Measurements from ENCODE around the gene CPLANE2.
"Not testable (repeated sequence)": the region's sequence is repeated elsewhere in the genome, so short reads cannot be mapped to it uniquely, and the experiment has no call there.

Gene CPLANE2

DNA sequence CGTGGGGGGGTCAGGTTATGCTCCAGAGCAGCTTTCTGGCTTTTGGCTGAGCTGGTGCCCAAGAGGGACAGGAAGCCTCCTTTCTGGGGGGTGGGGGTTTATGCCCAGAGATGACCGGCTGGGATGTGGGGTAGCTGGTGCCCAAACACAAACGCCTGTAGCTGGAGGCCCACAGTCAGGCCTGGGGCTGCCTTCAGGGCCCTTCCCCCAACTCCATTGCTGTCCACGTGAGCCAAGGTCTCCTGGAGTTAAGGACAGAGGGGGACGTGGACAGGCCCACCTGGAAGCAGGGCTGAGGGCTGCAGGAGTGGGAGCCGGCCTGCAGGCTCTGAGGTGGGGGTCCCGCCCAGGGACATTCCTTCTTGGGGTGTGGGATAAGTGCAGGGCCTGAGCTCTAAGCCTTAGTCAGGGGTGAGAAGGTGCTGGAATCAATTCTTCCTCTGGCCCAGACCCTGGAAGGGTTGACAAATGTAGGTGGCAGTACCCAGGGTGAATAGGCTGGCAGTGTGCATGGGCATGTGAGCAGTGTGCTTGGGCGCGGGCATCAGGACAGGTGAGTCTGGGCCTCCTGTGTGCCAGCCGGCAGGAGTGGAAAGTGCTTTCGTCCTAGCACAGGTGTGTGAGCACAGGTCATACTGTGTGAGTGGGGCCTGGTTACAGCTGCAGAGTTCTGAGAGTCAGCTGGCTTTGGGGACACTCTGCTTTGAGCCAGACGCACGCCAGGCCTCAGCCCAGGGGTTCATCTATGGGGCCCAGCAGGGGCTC, 6.8 kb downstream of the CPLANE2 start:
- DNase-seq: no peak

DNA sequence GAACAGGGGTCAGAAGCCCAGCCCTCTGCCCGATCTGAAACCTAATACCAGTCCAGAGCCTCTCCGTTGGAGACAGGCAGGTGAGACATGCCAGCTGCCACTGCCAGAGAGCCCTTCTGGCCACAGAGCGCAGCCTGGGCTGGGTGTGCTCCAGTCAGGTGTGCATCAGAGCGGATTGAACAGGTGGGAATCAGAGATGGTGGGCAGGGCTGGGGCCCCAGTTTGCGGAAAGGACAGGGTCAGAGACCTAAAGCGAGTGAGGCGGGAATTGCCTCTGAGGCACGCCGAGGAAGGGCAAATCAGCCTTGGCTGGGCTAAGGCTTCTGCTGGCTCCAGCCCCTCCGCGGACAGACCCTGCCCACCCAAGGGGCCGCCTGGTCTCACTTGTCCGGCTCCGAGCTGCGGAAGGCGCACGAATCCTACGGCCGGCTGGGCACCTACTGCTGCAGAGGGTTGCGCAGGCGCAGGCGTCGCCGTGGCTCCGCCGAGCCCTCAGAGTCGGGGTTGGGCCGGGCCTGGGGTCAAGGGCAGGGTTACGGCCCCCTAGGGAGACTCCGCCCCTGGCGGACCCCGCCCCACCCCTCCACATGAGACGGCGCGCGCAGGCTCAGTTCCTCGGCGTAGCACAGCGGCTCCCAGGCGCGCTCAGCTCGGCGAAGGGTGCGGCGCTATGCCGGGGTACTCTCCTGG, 10.3 kb downstream of the CPLANE2 start:
- DNase-seq: peak in 3 of 4 experiments; percentile 19 to 52 (median 23)

DNA sequence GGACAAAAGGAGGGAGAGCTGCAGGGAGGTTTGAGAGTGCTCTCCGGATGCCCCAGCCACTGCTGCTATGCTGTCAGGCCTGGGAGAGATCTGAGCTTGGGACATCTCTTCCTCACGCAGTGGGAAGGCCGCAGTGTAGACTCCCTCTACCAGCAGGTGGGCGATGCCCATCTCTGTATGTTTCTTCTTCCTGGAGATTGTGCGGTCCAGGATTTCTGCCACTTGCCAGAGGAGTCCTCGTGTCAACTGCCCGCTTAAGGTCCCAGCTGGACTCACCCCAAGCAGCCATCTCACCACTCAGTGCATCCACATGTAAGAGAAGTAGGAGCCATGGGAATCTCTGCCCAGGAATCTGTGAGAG, 10.9 kb downstream of the CPLANE2 start:
- DNase-seq: no peak

DNA sequence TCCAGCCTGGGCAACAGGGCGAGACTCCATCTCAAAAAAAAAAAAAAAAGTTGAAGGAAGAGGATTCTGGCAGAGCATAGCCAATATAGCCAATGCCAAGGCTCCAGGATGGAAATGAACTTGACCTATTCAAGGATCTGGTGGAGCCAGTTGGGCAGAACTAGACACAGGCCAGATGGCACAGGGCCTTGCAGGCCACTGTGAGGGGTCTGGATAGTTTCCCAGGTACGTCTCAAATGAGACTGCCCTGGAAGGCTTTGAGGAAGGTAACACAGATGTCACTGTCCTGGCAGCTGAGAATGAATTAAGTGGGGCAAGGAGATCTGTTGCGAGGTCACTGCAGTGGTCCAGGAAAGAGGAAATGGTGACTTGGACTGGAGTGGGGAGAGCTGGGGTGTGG, 12.5 kb downstream of the CPLANE2 start:
- no peak for DNase-seq

DNA sequence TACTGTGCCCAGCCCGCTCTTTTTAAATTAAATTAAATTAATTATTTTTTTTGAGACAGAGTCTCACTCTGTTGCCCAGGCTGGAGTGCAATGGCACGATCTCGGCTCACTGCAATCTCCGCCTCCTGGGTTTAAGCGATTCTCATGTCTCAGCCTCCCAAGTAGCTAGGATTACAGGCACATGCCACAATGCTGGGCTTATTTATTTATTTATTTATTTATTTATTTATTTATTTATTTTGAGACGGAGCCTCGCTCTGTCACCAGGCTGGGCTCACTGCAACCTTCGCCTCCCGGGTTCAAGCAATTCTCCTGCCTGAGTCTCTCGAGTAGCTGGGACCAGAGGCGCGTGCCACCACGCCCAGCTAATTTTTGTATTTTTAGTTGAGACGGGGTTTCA, 14.3 kb downstream of the CPLANE2 start:
- DNase-seq: not testable (repeated sequence)

DNA sequence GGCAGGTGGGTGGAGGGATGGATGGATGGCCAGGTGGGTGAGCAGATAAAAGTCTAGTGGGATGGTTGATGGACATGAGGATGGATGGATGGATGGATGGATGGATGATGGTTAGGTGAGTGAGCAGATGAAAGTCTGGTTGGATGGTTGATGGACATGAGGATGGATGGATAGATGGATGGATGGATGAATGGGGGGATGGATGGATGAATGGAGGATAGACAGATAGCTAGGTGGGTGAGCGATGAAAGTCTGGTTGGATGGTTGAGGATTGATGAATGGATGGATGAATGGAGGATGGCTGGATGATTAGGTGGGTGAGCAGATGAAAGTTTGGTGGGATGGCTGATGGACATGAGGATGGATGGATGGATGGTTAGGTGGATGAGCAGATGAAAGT, 15.5 kb downstream of the CPLANE2 start:
- DNase-seq: no peak

DNA sequence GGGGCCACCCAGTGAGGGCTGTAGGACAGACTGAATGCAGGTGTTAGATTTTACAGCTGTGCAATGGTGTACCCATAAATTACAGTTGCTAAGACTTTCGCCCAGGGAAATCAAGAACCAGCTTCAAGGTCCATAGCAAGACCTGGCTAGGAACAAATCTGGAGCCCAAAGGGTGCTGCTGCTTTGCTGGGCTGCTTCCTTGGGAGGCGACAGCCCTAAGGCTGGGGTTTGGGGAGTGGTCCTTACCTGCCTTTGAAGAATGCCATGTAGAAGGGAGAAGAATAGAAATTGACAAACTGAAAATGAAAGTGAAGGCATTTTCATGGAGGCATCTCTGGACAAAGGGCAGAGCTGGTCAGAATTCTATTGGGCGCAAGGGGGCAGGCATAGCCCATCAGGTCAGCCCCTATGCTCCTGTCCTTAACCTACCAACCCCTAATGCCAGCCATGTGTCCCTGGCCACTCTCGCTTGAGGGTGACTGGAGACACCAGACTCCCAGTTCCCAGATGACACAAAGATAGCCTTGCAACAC, 16.9 kb downstream of the CPLANE2 start:
- DNase-seq: no peak

DNA sequence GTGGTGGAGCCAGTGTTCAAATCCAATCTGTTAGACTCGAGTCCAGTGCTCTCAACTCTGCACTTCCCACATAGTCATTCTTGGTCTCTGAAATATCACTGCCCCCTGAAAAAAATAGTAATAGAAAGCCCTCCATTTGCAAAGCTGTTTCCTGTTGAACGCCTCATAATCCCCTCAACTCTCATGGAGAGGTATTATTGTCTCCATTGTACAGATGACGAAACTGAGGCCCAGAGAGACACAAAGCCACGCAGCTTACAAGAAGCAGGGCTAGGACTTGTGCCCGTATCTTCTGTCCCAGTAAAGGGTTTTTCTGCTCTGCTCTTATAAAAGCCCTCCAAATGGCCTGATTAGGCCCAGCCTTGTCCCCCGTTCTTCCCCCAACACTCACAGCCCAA, 18.3 kb downstream of the CPLANE2 start:
- no peak for DNase-seq

DNA sequence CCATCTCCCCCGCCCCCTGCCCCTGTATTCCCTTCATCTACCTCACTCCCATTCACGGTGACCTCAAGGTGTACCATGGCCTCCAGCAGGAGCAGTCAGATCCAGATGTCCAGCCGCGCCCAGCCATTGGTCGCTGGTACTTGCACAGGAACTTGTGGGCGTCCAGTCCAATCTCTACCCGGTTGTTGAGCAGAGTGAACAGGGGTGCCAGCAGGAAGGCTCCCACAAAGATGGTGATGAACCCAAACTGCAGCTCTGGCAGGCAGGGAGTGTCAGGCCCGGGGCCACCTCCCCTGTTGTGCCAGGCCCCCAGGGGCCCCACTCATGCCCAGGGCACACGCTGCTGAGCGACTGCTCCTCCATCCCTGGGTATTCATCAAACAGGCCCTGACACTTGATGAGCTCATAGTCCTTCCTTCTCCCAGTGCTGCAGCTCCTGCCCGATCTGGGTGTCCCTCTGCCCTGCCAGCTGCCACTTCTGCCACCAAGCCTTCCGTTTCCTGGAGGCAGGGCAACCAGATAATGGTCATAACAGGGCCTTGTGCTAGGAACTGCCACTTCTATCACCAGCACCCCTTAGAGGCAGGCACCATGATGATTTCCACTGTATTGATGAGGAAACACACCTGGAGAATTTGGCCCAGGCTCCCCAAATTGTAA, 18.8 kb downstream of the CPLANE2 start:
- no peak for DNase-seq

DNA sequence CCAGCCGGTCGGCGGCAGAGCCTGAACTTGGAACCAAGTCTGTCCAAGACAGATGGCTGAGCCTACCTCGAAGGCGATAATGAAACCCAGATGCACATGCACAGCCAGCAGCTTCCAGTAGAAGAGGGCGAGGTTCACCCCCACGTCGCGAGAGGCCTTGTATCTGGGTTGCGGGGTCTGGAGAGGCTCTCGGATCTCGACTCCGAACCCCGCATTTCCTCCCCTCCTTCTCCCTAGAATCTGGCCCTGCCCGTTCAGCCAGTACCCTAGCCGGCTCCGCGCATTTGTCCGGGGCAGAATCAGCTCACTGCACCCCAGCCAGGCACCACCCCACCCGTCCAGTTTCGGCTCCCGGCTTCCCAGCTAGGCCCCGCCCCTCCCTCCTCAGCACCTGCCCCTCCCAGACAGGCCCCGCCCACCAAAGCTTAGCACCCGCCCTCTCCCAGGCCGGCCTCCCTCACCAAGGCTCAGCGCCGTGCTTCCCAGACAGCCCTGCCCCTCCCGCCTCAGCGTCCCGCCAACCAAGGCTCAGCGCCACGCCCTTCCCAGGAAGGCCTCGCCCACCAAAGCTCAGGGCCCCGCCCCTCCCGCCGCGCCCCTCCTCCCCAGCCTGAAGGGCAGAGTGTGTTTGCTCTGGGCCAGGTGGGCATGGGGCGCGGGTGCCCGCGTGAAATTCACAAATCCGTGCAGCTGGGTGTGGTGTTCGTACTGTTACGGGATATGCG, 19.8 kb downstream of the CPLANE2 start:
- peak; percentile 97 to 98 (median 98) for DNase-seq

DNA sequence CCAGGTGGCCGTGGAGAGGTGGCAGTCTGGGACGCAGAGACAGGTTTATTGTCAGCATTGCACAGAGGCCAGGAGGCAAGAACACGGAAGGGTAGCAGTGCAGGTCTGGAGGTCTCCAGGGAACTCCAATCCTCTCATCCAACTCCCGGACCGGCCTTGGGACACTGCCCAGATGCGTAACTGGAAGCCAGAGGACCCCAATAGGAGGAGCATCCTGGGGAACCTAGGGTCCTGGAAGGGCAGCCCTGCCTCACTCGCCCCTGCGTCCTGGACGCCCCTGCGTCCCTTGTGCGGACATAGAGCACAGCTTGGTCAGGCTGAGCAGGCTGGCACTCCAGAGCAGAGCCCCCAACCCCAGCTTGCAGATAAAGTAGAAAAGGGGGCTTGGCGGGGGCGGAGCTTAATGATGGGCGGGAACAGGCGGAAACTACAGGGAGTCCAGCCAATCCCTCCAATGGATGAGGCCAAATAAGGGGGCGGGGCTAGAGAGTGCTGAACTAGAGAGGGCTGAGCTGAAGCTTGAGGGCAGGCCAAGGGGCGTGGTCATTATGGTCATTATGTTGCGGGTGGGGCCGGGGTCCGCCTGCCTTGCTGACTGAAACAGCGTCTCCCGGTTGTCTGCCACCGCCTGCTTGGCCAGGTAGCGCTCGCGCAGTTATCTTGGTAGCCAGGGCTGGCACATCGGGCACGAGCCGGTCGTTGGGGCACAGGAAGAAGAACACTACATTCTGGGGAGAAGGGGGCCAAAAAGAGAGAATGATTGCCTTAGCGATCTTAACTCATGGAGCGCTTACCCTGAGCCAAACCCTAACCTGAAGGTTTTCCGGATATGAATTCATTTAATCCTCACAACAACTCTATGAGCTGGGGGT, 20.9 kb downstream of the CPLANE2 start:
- peak; percentile 46 to 71 (median 56) for DNase-seq

DNA sequence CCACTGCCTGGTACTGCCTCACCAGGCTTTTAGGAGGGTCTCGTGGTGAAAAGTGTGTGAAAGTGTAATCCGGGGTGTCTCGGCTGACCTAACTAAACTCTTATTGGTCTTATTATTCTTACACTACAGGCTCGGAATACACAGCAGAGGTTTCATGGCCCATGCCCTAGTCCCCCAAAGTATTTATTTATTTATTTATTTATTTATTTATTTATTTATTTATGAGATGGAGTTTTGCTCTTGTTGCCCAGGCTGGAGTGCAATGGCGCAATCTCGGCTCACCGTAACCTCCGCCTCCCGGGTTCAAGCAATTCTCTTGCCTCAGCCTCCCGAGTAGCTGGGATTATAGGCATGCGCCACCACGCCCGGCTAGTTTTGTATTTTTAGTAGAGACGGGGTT, 21.7 kb downstream of the CPLANE2 start:
- not testable (repeated sequence) for DNase-seq

DNA sequence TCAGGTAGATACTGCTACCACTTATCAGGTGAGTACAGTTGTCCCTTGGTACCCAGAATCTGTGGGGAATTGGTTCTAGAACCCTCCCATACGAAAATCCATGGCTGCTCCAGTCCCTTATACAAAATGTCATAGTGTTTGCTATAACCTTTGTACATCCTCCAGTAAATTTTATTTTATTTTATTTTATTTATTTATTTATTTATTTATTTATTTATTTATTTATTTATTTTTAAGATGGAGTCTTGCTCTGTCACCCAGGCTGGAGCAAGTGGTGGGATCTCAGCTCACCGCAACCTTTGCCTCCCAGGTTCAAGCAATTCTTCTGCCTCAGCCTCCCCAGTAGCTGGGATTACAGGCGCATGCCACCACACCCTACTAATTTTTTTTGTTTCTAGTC, 23.4 kb downstream of the CPLANE2 start:
- DNase-seq: not testable (repeated sequence)

DNA sequence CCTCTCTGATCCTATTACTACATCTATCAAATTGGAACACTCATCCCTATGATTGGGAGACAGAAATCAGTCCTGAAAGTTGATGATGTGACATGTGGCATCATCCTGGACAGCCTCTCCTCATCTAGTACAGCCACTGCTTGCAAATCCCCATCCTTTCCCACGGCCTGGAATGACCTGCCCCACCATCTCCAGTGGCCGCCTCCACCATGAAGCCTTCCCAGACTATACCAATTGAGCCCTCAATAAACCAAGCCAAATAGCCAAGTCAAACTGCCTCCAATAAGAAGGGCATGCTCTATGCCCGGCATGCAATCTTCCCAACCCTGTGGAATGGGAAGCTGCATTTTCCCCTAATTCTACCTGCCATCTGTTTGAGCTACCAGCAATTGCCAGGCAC, 24.0 kb downstream of the CPLANE2 start:
- DNase-seq: no peak

DNA sequence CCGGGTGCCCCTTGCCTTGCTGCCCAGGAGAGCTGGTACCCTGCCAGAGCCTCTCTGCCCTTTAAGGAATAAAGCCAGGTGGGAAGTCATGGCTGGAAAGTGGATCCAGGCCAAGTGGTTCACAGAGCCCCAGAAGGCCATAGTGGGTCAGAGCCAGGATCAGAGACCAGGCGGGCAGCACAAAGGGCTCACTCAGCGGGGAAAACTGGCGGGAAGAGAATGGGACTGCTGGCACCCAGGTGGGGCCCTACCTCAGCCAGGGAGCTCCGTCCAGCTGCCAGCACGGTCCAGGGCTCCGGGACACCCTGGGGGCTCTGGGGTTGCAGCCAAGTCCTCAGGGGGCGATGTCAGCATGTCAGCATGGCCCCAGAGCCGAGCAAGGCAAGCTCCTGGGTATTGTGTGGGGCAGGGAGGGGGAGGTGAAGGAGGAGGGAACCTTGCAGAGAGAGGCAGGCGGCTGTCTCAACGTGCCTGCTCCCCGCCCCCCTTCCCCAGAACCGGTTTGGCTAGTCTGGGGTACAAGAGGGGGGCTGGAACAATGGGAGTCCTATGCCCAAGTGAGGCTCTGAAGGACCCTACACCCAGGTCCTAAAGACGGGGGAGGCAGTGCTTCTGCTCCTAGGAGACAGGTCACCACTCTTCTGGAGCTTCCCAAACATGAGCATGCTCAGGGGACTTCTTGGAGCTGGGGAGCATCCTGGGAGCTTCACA, 24.6 kb downstream of the CPLANE2 start, which contains the start of gene ARHGEF19:
Gene ARHGEF19, minus strand, starts transcription at position 402 of the 711 bp plus-strand sequence. CDS start 3,598 bp downstream, outside the sequence.
- no peak for DNase-seq

DNA sequence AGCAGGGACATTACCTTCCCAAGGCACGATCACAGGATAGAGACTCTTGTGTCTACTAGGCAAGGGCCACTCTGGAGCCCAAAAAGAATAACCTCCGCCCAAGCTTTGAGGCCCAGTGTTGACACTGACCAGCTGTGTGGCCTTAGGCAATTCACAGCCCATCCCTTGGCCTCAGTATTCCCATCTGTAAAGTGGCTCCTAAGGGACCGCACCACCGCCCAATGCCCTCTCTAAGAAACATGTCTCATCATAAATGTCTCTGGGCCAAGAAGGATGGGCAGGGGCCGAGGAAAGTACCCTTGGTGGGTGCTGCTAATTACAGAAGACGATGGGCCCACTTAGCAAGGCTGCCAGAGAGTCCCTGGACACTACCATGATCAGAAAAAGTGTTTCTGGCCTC, 25.2 kb downstream of the CPLANE2 start:
- DNase-seq: no peak

DNA sequence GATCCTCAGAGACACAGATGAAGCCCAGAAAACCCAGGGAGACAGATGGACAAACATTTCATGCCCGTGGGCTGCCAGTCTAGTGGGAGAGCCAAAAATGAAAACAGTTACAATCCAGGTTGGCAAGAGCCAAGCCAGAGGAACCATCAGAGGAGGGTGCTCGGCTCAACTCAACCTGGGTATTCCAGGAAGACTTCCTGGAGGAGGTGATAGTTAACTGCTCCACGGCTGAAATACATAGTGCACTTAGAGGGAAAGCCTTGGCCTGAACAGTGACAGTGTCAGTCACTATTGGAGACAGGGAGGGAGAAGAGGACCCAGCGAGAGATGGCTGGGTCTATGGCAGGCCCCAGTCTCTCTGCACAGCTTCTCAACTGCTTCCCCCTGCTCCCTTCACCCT, 26.4 kb downstream of the CPLANE2 start:
- no peak for DNase-seq

DNA sequence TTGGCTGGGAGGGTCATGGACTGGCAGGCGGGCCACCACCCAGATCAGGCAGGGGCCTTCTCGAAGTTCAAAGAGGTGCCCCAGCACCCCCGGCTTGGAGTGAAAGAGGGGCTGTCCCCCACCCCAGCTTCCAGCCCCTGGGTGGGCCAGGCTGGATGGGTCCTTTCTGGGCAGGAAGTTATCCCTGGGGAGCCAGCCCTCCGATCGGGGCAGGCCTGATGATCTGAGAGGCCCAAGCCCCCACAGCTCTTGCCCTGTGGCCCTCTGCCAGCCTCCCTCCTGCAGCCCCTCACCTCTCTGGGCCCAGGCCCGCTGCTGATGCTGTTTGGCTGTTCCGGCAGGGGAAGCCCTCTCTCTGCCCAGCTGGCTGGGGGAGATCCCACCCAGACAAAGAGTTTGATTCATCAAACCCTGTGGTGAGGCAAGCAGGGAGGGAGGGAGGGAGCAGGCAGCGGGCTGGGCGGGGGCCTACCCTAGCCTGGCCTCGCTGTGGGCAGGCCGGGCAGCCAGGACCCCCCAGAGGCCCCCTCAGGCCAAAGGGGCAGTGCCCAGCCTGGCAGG, 27.1 kb downstream of the CPLANE2 start:
- no peak for DNase-seq

DNA sequence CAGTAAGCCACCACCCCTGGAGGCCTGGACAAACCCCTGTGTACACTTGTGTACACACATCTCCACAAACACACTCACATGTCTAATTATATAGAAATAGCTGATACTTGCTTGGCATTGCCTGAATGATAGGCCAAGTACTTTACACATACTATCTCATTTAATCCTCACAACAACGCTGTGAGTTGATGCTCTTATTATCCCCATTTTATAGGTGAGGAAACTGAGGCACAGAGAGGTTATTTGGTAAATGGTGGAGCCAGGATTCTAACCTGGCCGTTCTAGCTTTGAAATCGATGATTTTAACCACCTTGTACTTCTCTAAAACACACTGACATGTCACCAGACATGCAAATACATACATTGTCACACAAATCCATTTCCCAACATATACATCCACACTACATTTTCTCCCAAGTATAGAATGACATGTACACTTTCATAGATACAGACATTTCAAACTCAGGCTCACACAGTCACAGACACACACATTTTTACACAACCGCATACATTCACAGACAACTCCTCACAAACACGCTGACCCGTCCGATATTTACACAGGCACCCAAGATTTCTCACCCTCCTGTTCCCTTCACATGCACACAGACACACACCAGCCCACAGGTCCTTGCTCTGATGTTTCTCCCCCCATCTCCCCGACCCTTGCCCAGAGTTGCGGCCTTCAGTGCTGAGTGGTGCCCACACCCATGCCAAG, 27.7 kb downstream of the CPLANE2 start:
- DNase-seq: no peak
